Adrenal gland (tissue), 5 donors: ENCODE measurements around the gene NHERF1.

Experiments
- CTCF ChIP-seq, 6 experiments: fragments of 450-650 bp in 4 of 6; fragments of 200-600 bp in 2 of 6; sonication (generic) in 1 of 6; IDR thresholded peaks; 1 replicate in 5 of 6; 2 replicates in 1 of 6; pipeline versions ENCODE4 v1.5.1 to v1.8.0; 2016 to 2021; ENCODE audit warnings: antibody characterized with exemption in 6 of 6, mild to moderate bottlenecking in 2 of 6, moderate library complexity in 1 of 6
- POLR2A ChIP-seq, 2 donors: fragments of 450-650 bp; IDR thresholded peaks; one replicate each; pipeline ENCODE4 v1.6.1; 2017; ENCODE audit warnings: antibody characterized with exemption in 2 of 2, mild to moderate bottlenecking in 2 of 2, moderate library complexity in 1 of 2
- donor health status: DM: no; HTN: no; CAD: no.

GRCh38 chr17:74810699-74811485, 62.5 kb downstream of the NHERF1 start:
- TF ChIP-seq CTCF (IDR thresholded peaks at IDR 0.05) (no peak), POLR2A (IDR thresholded peaks at IDR 0.05) (no peak)
